Smooth muscle cell (in vitro differentiated cells): ENCODE data around the gene IL4I1. TPM values are rescaled to one million over a fixed set of nuclear protein-coding genes. Genes with fewer than 3 reads are reported as not detected.

Source experiments
- DNase-seq: peaks from one replicate; lab custom pipeline; 2025; ENCODE audit not compliant: unreplicated experiment; lab: John Stamatoyannopoulos, UW
- H2AFZ ChIP-seq: fragments of 200-600 bp; sonication (generic); 2 replicates; pipeline ENCODE4 v1.6.0; 2016; ENCODE audit warnings: antibody characterized with exemption, low read depth, mild to moderate bottlenecking
- H3F3A ChIP-seq: fragments of 200-600 bp; sonication (generic); 2 replicates; pipeline ENCODE4 v1.6.0; 2017; ENCODE audit warnings: antibody characterized with exemption, low read depth
- H3K27ac ChIP-seq: fragments of 200-600 bp; sonication (generic); 2 replicates; pipeline ENCODE4 v1.5.1; 2016; ENCODE audit warnings: low read depth, mild to moderate bottlenecking
- H3K27me3 ChIP-seq: fragments of 200-600 bp; sonication (generic); 2 replicates; pipeline ENCODE4 v1.6.1; 2016; ENCODE audit warnings: low read depth, mild to moderate bottlenecking
- H3K36me3 ChIP-seq: fragments of 200-600 bp; sonication (generic); 2 replicates; pipeline ENCODE4 v1.5.1; 2016; ENCODE audit warnings: low read depth
- H3K4me1 ChIP-seq: fragments of 200-600 bp; sonication (generic); 2 replicates; pipeline ENCODE4 v1.5.1; 2016; ENCODE audit warnings: low read depth
- H3K4me2 ChIP-seq: fragments of 200-600 bp; sonication (generic); 2 replicates; pipeline ENCODE4 v1.6.0; 2016; ENCODE audit warnings: mild to moderate bottlenecking
- H3K4me3 ChIP-seq: fragments of 200-600 bp; sonication (generic); 2 replicates; pipeline ENCODE4 v1.5.1; 2016; ENCODE audit warnings: mild to moderate bottlenecking
- H3K79me2 ChIP-seq: fragments of 200-600 bp; sonication (generic); 2 replicates; pipeline ENCODE4 v1.6.0; 2016; ENCODE audit warnings: low read depth, mild to moderate bottlenecking
- H3K9ac ChIP-seq: fragments of 200-600 bp; sonication (generic); 2 replicates; pipeline ENCODE4 v1.6.0; 2016; ENCODE audit warnings: low read depth
- H3K9me3 ChIP-seq: fragments of 200-600 bp; sonication (generic); replicated peaks from 2 replicates; pipeline ENCODE4 v1.5.1; 2016; ENCODE audit warnings: low read depth
- H4K20me1 ChIP-seq: fragments of 200-600 bp; sonication (generic); 2 replicates; pipeline ENCODE4 v1.6.0; 2016; ENCODE audit warnings: low read depth
- whole genome bisulfite sequencing: methylation state at CpG from one replicate; pipeline ENCODE4 v1.1.7; 2016; ENCODE audit warnings: low lambda C conversion rate; 5-methylcytosine and 5-hydroxymethylcytosine counted together
- microRNA-seq: library from miRNA; unstranded; fragments of <30 nt; microRNA quantifications from one replicate; pipeline ENCODE4, GENCODE V29; 2016; ENCODE audit warnings: borderline number of aligned reads
- polyA plus RNA-seq: library from polyadenylated mRNA; unstranded; fragments of >200 nt; fragmentation: Nextera tagmentation; extraction: Ambion mirVana; gene quantifications from 2 replicates; pipeline ENCODE4 v1.2.1, GENCODE V29; 2016
- small RNA-seq: library from RNA; depleted of rRNA; stranded (forward); fragments of <200 nt; gene quantifications from one replicate; pipeline ENCODE3, GENCODE V24; 2014
- total RNA-seq: library from RNA; depleted of rRNA; stranded (reverse); fragments of >200 nt; gene quantifications from 2 replicates; pipeline ENCODE4 v1.2.3, GENCODE V29; 2014
- TF ChIP-seq, protein P1 (sequence below): fragments of 200-600 bp; sonication (generic); IDR thresholded peaks from 2 replicates; pipeline ENCODE4 v1.5.1; 2017; ENCODE audit warnings: borderline replicate concordance, mild to moderate bottlenecking, antibody characterized with exemption; ENCODE audit not compliant: insufficient read depth, poor library complexity, severe bottlenecking

The IL4I1 gene
- total and polyA plus RNA-seq, 2 experiments from 2014 or later, result 1.3 TPM; not detected in 1

DNA sequence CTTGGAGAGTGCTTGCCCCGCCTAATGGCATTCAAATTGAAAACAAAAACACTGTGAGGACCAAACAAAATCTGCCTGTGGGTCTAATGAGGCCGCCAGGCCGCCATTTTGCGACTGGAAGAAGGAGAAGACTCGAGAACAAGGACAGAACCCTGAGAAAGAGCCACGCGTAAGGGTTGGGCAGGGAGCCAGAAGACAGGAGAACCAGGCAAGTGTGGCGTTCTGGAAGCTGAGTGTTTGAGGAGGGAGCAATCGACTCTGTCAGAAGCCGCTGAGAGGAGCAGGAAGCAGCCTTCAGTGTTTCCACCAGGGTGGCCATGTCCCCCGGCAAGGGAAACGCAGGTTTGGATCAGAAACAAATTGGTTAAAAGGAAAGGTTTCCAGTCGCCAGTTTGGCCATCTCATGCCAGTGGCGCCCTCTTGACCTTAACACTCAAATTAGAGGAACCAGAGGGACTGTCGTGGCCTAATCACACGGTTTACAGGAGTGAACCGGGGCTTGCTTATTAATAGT is 55.9 kb downstream of the IL4I1 start:
- H3K4me1 ChIP-seq, result no peaks in the 10 kb centered on the region
- DNase-seq, result no peak

DNA sequence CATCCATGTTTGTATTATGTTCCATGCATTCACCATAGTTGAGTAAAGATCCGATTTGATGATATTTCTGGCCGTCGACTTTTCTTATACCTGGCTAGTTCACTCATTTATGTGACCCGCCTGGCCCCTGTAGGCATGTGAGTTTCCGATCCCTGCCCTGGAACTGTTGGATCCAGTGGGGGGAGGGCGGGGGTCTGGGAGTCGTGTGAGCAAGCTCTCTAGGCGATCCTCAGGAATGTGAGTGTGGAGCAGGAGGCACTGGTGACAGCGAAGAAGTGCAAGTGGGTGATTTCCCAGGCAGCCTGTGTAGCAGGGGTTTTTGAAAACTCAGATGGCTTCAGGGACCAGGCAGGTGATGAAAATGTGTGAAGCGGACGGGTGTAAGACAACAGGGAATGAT is 56.4 kb downstream of the IL4I1 start:
- H3K27me3 ChIP-seq, result no peaks in the 10 kb centered on the region
- H3K4me1 ChIP-seq, result no peaks in the 10 kb centered on the region
- no peaks in the 10 kb centered on the region for H4K20me1 ChIP-seq
- no peak overlapping the region for H3K9ac ChIP-seq
- TF ChIP-seq, protein P1, sequence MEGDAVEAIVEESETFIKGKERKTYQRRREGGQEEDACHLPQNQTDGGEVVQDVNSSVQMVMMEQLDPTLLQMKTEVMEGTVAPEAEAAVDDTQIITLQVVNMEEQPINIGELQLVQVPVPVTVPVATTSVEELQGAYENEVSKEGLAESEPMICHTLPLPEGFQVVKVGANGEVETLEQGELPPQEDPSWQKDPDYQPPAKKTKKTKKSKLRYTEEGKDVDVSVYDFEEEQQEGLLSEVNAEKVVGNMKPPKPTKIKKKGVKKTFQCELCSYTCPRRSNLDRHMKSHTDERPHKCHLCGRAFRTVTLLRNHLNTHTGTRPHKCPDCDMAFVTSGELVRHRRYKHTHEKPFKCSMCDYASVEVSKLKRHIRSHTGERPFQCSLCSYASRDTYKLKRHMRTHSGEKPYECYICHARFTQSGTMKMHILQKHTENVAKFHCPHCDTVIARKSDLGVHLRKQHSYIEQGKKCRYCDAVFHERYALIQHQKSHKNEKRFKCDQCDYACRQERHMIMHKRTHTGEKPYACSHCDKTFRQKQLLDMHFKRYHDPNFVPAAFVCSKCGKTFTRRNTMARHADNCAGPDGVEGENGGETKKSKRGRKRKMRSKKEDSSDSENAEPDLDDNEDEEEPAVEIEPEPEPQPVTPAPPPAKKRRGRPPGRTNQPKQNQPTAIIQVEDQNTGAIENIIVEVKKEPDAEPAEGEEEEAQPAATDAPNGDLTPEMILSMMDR, result no peak
- DNase-seq, result no peak
- H3K4me3 ChIP-seq, result no peak overlapping the region
- no peaks in the 10 kb centered on the region for H3K9me3 ChIP-seq
- no peaks in the 10 kb centered on the region for H3K79me2 ChIP-seq
- 82% methylated on average over 11 of the region's 11 CpGs for WGBS
- no peak overlapping the region for H2AFZ ChIP-seq
- H3K36me3 ChIP-seq, result peaks cover 8% of the 10 kb centered on the region
- H3F3A ChIP-seq, result no peaks in the 10 kb centered on the region
- no peak overlapping the region for H3K27ac ChIP-seq
- H3K4me2 ChIP-seq, result no peak overlapping the region

More for the DNA sequence above, 55.9 kb downstream of the IL4I1 start:
- no peak overlapping the region for H2AFZ ChIP-seq
- no peak overlapping the region for H3K4me3 ChIP-seq
- H3K36me3 ChIP-seq, result peaks cover 8% of the 10 kb centered on the region
- TF ChIP-seq, protein P1, result no peak
- H3F3A ChIP-seq, result no peaks in the 10 kb centered on the region
- H3K9ac ChIP-seq, result no peak overlapping the region
- 96% methylated on average over 17 of the region's 17 CpGs for WGBS
- H3K9me3 ChIP-seq, result no peaks in the 10 kb centered on the region
- no peaks in the 10 kb centered on the region for H3K79me2 ChIP-seq
- H3K27ac ChIP-seq, result no peak overlapping the region
- H3K4me2 ChIP-seq, result no peak overlapping the region
- H3K27me3 ChIP-seq, result no peaks in the 10 kb centered on the region
- H4K20me1 ChIP-seq, result no peaks in the 10 kb centered on the region

DNA sequence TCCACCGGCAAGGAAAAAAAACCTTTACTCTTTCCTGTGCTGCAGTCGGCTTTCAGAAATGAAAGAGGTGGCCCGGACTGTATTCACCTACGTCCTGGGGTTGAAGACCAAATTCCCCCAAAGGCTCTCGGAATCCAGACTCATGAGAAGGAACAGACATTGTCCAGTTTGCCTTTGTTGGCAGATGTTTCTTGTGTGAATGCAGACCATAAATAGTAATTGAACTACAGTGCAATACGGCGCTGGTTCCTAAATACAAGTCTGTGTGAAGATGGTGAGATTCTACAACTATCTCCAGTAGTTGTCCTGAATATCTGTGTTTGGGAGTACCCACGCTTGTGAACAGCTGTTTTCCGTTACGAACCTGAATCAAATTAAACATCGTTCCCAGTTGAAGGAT is 57.0 kb downstream of the IL4I1 start:
- H3K27me3 ChIP-seq, result no peaks in the 10 kb centered on the region
- H3K27ac ChIP-seq, result no peak overlapping the region
- no peaks in the 10 kb centered on the region for H3K4me1 ChIP-seq
- no peak overlapping the region for H2AFZ ChIP-seq
- no peaks in the 10 kb centered on the region for H3K79me2 ChIP-seq
- WGBS, result 92% methylated on average over 11 of the region's 11 CpGs
- peaks cover 8% of the 10 kb centered on the region for H3K36me3 ChIP-seq
- no peak for DNase-seq
- no peaks in the 10 kb centered on the region for H3K9me3 ChIP-seq
- H3K4me3 ChIP-seq, result no peak overlapping the region
- no peak overlapping the region for H3K9ac ChIP-seq
- no peak overlapping the region for H3K4me2 ChIP-seq
- H3F3A ChIP-seq, result no peaks in the 10 kb centered on the region
- TF ChIP-seq, protein P1, result no peak
- no peaks in the 10 kb centered on the region for H4K20me1 ChIP-seq

Small RNA genes within 50 kb of the gene (microRNA-seq; reads per million reads assigned to microRNA genes)
- gene MIR4749, result 8.2 reads per million, percentile 8 among the genes with 10 or more reads in this experiment
- gene MIR4750, result 9.4 reads per million, percentile 11 among the genes with 10 or more reads in this experiment

Small RNA genes within 50 kb of the gene (small RNA-seq; reads per million reads assigned to genes)
- gene MIR4749, result not detected

Other genes starting within 250 kb of the IL4I1 start
- gene IRF3, start 231.0 kb downstream of the IL4I1 start, total RNA-seq, result 35.1 and 38.2 TPM in 2 replicates
- gene IRF3, start 231.0 kb downstream of the IL4I1 start, polyA plus RNA-seq, result 45.9 and 64.1 TPM in 2 replicates
- 3.2 and 10.8 TPM in 2 replicates for gene BCL2L12, start 231.0 kb downstream of the IL4I1 start, total RNA-seq
- 34.0 and 44.1 TPM in 2 replicates for gene BCL2L12, start 231.0 kb downstream of the IL4I1 start, polyA plus RNA-seq
- 147 and 174 TPM in 2 replicates for gene PRMT1, start 219.6 kb downstream of the IL4I1 start, total RNA-seq
- 170 and 175 TPM in 2 replicates for gene PRMT1, start 219.6 kb downstream of the IL4I1 start, polyA plus RNA-seq
- 1.6 and 3.6 TPM in 2 replicates for gene ADM5, start 207.3 kb downstream of the IL4I1 start, total RNA-seq
- 1.7 and 3.1 TPM in 2 replicates for gene ADM5, start 207.3 kb downstream of the IL4I1 start, polyA plus RNA-seq
- gene CPT1C, start 205.8 kb downstream of the IL4I1 start, total RNA-seq, result 7.6 and 19.7 TPM in 2 replicates
- 20.0 and 21.0 TPM in 2 replicates for gene CPT1C, start 205.8 kb downstream of the IL4I1 start, polyA plus RNA-seq
- gene TSKS, start 133.6 kb downstream of the IL4I1 start, total RNA-seq, result not detected in 2 replicates
- gene TSKS, start 133.6 kb downstream of the IL4I1 start, polyA plus RNA-seq, result not detected in 2 replicates
- gene AP2A1, start 129.9 kb downstream of the IL4I1 start, total RNA-seq, result 55.8 and 57.7 TPM in 2 replicates
- gene AP2A1, start 129.9 kb downstream of the IL4I1 start, polyA plus RNA-seq, result 57.8 and 65.2 TPM in 2 replicates
- gene FUZ, start 83.6 kb downstream of the IL4I1 start, total RNA-seq, result 6.9 and 16.2 TPM in 2 replicates
- gene FUZ, start 83.6 kb downstream of the IL4I1 start, polyA plus RNA-seq, result 18.3 and 19.8 TPM in 2 replicates
- gene MED25, start 78.6 kb downstream of the IL4I1 start, total RNA-seq, result 16.9 and 20.4 TPM in 2 replicates
- 34.1 and 36.4 TPM in 2 replicates for gene MED25, start 78.6 kb downstream of the IL4I1 start, polyA plus RNA-seq
- 49.0 and 81.0 TPM in 2 replicates for gene PTOV1, start 45.7 kb downstream of the IL4I1 start, total RNA-seq
- gene PTOV1, start 45.7 kb downstream of the IL4I1 start, polyA plus RNA-seq, result 256 and 266 TPM in 2 replicates
- 15.3 and 19.4 TPM in 2 replicates for gene PNKP, start 29.3 kb downstream of the IL4I1 start, total RNA-seq
- gene PNKP, start 29.3 kb downstream of the IL4I1 start, polyA plus RNA-seq, result 42.4 and 53.6 TPM in 2 replicates
- gene AKT1S1, start 19.5 kb downstream of the IL4I1 start, total RNA-seq, result 10.4 and 15.8 TPM in 2 replicates
- 60.2 and 72.2 TPM in 2 replicates for gene AKT1S1, start 19.5 kb downstream of the IL4I1 start, polyA plus RNA-seq
- 7.1 and 9.2 TPM in 2 replicates for gene TBC1D17, start 19.2 kb downstream of the IL4I1 start, total RNA-seq
- 41.8 and 45.7 TPM in 2 replicates for gene TBC1D17, start 19.2 kb downstream of the IL4I1 start, polyA plus RNA-seq
- gene ATF5, start 32.3 kb upstream of the IL4I1 start, total RNA-seq, result 4.2 and 5.0 TPM in 2 replicates
- gene ATF5, start 32.3 kb upstream of the IL4I1 start, polyA plus RNA-seq, result 10.1 and 14.1 TPM in 2 replicates
- 17.6 and 24.2 TPM in 2 replicates for gene NUP62, start 32.6 kb upstream of the IL4I1 start, total RNA-seq
- gene NUP62, start 32.6 kb upstream of the IL4I1 start, polyA plus RNA-seq, result 29.5 and 34.2 TPM in 2 replicates
- gene SIGLEC11, start 64.3 kb upstream of the IL4I1 start, total RNA-seq, result not detected in 2 replicates
- not detected in 2 replicates for gene SIGLEC11, start 64.3 kb upstream of the IL4I1 start, polyA plus RNA-seq
- 31.3 and 41.4 TPM in 2 replicates for gene VRK3, start 128.5 kb upstream of the IL4I1 start, total RNA-seq
- gene VRK3, start 128.5 kb upstream of the IL4I1 start, polyA plus RNA-seq, result 24.6 and 27.8 TPM in 2 replicates
- gene ZNF473, start 129.1 kb upstream of the IL4I1 start, total RNA-seq, result 8.1 and 10.1 TPM in 2 replicates
- 4.8 and 7.9 TPM in 2 replicates for gene ZNF473, start 129.1 kb upstream of the IL4I1 start, polyA plus RNA-seq